Stimulated activated CD4-positive, alpha-beta T cell treated with anti-CD3 and anti-CD28 coated beads, TNF-alpha, amount 100 ng/mL, for 4 hours (primary cell): Measurements from ENCODE around the gene HOXB3.

Experiments used
- DNase-seq, 3 experiments: peaks; one replicate each; pipeline ENCODE4 v3.0.0-alpha.2; 2020; ENCODE audit warnings: low read depth in 3 of 3

HOXB3 gene

DNA sequence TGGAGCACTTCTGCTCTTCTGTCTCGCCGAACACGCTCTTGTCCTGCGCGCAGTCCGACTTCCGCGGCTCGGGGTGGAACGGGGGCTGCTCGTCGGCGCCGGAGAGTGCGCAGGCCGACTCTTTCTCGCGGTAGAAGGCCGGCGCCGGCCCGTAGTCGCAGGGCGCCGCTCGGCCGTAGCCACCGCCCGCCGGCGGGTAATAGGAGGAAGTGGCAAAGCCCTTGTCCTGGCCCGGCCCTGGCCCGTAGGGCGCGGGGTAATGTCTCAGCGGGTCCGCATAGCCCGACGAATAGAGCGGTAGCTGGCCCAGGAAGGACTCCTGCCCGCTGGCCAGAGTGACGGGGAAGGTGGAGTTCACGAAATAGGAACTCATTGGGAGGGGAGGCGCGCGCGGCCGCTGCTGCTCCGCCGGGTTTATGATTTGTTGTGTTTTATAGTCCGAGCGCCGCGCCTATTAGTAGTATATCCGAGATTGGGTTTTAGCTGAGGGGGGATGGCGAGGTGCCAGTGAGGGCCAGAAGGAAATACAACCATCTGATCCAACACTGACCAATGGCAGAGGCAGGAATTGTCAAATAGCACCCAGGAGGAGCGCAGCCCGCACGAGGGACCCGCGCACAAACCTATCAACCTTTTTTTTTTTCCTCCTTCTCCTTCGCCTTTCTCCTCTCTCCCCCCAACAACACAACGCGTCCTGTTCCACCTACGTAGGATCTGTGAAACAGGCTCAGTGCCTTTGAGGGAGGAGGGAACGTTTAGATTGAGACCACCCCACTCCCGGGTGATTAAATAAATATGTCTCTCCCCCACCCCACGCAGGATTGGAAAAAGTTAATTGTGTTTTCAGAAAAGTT, 8.0 kb upstream of the HOXB3 start:
- DNase-seq: no peak

DNA sequence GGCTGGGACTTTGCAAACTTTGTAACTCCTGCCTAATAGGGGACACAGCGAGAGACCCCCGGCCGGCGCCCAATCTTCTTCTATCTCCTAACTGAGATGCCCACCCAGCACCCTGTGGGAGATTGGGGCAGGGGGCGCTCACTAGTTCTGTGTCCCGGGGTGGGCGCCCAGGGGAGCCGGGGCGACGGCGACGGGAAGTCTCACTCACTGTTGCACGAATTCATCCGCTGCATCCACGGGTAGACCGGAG, 7.4 kb upstream of the HOXB3 start:
- DNase-seq: no peak

DNA sequence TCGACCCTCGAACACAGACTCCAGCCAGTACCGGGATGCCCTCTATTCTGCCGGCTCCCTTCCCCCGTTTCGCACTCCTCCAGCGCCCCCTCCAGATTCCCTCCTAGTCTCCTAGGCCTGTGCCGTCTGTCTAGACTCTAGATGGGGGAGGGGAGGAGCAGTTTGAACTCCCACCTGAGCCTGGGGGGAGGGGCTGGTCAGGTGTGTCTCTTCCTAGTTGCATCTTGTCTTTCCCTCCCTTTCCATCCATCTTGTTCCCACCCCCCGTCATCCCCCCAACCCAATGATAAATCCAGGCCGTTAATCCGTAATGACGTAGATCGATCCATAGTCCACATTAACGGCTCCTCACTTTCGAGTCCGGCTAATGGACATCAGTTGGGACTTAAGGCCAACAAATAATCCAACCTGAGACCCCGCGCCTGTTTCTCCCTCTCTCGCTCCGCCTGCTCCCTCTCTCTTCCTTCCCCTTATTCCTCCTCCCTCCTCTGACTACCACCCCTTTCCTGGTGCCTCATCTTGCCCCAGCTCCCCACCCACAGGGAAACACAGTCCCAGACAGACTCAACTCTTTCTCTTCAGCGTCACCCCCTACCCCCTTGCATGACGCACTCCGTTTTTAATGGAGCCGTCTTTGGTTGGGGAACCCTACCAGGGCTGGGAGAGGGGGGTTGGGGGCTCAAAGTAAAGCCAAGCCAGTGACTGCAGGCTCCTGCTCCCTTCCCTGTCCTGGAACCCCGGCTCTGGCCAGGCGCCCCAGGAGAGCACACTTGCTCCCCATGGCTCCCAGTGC, 6.9 kb upstream of the HOXB3 start:
- DNase-seq: no peak

DNA sequence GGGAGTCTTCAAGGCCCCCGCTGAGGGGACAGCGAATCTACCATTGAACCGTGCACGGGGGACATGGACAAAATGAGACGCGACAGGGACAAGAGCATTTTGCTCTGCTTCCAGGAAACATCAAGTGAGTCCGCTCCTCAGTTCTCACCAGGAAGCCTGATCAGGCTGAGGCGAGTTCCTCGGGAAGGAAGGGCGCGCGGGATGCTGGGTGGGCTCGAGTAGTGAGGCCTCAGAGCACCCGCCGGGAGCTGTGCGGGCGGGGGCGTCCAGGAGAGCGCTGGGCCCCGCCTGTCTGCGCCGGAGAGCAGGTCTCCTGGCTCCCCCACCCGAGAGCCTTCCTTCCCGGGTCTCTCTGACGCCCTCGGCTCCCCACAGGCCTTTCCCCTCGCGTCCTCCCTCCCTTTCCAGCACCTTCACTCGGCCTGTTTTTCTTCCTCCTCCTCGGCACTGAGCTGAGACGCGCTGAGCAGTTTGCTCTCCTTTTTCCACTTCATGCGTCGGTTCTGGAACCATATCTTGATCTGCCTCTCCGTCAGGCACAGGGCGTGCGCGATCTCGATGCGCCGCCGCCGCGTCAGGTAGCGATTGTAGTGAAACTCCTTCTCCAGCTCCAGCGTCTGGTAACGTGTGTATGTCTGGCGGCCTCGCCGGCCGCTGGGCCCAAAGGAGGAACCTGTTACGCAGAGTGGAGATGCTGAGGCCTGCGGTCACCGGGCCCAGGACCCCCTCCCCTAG, 6.1 kb upstream of the HOXB3 start:
- no peak for DNase-seq

DNA sequence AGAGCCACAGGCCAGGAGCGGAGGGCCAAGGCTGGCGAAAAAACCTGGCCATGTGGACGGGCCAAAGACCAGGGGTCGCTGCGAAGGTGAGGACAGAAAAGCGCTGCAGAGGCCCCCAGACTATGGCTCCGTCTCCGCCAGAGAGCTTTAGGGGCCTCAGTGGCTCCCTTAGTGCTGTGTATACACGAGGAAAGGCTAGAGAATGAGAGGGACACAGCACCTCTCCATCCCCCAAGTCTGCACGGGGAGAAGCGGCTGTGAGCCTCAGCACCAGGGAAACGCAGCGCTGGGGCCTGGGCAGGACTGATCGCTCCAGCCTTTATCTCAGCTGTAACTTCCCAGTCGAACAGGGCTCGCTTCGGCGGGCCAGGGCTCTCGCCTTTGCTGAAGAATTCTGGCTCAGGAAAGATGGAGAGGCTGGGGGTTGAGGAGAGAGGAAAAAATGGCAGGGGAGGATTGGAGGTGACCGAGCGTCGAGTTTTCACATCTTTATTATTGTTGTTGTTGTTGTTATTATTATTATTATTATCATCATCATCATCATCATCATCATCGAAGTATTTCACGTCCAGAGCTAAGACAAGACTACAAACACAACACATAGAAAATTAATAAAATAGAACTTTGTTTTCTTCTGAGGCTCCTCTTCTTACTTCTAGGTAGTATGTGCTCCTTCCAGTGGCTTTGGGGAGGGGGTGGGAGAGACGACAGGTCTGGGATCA, 5.4 kb upstream of the HOXB3 start:
- DNase-seq: no peak

DNA sequence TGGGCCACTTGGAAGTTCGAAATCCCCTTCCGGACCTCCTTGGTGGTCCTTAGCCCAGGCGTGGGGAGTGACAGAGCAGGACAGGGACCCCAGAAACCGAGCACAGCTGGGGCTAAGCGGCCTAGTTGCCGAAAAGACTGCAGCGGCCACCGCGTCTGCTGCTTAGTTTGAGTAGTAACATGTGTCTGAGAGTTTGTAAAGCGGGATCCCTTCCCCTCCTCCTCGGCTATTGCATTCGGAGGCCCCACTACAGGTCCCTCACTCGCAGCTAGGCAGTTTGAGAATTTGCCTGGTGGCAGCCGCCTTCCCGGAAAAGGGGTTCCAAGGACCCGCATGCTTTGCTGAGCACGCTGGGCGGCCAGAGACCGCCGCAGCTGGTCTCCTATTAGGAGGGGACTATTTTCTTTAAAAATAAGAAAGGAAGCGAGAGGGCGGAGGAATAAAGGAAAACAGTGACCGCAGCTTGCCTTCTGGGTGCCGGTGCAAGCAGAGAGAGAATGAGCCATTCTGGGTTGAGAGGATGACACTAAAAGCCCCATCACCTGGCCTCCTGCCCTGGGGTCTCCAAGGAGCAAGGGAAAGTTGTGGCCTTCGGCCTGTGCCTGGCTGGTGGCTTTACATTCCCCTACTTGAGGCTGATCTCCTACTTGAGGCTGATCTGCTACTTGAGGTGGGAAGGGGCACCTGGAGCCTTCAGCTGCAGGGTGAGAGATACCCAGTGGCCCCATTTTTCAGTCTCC, 4.7 kb upstream of the HOXB3 start:
- DNase-seq: no peak

DNA sequence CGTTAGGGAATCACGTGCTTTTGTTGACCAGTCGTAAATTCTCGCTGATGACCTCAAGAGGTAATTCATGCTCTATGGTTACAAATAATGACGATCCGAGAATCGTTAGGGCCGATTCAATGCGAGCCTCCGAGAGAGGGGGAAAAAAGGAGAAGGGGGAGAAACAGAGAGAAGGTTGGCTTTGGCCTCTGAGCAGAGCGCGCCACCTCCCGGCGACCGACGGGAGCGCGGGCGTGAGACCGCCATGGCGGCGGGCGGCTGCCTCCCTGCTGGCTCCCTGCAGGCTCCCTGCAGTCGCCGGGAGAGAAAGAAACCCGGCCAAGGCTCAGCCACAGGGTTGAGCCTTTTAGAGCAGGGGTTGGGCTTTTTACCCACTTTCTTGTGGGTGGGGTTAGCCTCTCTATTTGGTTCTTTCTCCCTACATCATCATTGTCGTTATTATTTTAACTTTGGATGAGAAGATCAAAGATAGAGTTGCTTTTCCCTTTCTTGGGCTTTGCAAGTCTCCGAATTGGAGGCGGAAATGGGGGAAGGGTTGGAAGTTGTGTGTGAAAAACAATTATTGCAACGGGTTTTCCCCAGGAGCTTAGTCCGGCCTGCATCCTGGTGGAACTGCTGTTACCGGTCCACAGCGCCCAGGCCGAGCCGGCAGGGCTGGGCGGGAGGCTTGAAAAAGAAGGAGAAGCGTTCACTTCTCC, 3.9 kb upstream of the HOXB3 start:
- peak; percentile 67 to 73 (median 71) for DNase-seq

DNA sequence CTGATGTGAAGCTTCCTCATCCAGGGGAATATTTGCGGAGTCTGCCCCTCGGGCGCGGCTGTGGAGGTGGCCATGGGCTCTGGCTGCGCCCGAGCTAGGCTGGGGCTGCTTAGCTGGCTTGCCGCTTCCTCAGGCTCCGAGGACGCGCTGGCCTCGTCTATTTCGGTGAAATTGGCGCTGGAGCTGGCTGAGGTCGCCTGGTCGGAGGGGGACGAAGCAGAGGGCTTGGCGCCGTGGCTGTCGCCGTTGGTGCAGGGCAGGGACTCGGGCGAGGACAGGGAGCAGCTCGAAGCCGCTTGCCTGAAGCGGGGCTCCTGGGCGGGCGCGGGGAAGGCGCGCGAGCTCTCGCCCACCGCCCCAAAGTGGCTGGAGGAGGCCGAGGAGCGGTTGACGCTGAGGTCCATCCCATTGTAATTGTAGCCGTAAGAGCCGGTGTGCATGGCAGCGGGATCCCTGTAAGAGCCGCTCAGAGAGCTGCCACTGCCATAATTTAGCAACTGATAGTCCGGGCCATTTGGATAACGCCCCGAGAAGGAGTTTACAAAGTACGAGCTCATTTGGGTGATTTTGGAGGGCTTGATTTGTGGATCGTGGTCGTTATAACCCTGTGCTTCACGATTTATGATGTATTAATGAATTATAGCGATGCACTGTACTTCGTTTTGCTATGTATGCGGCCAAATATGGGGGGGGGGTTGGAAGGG, 3.2 kb upstream of the HOXB3 start, which contains the start of gene HOXB5:
TSS of gene HOXB5 (minus strand) at position 654 of the 704 bp plus-strand sequence. CDS start at position 557, 97 bp downstream.
- no peak for DNase-seq

DNA sequence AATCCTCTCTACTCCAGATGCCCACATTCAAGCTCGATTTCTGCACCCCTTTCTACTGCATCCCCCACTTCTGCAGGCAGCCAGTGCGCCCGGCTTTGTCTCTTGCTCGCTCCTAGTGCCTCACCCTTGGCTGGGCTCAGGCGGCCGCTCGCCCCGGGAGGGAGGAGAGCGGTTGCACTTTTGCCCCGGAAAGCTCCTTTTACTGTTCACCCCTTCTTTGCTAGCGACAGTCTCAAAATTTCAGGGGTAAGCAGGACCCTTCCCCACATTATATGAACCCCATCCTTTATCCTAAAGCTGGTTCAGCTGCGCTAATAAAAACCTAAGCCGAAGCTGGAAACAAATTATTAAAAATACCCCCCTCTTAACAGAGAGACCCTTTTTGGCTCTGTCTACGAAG, 2.5 kb upstream of the HOXB3 start:
- no peak for DNase-seq

DNA sequence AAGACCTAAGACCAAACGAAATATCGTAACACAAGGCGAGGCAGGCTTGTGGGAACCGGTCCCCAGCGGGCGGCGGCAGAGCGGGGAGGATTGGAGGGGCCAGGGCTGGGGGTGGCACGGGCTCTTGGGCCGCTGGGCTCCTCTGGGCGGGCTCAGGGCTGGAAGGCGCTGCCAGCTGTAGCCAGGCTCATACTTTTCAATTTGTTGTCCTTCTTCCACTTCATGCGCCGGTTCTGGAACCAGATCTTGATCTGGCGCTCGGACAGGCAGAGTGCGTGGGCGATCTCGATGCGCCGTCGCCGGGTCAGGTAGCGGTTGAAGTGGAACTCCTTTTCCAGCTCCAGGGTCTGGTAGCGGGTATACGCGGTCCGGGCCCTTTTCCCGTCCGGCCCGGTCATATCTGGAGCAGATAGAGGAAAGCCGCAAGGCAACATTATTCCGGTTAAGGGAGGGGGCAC, 2.0 kb upstream of the HOXB3 start:
- DNase-seq: no peak

DNA sequence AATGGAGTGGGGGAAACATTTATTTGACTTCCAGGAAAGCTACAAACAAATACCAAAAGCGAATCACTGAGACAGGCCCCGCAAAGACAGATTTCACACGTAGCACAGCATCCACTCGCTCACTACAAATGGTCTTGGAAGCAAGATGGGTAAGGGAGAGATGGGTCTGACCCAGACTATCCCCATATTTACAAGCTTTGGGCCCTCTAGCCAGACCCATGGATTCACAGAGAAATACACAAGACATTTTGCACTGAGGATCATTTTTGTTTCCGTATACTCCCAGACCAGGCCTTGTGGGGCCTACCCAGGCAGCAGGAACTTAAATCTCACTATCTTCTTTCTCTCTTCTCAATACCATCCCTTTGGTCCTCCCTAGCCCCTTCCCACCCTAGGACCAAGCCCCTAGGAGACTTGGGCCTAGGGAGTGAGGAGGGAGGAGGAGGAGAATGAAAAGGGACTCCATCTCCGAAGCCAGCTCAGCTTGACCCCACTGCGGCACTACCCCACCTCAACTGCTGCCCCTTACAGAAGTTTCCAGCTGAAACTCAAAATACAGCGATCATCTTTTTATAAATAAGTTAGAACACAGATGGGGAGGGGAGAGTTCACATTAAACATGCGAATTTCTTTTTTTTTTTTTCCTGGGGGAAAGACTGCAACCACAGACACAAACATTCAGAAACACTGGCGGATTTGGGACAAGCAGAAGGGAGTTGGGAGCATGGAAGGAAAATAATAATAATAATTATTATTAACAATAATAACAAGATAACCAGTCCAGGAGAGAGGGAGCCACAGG, 1.4 kb upstream of the HOXB3 start:
- DNase-seq: no peak

DNA sequence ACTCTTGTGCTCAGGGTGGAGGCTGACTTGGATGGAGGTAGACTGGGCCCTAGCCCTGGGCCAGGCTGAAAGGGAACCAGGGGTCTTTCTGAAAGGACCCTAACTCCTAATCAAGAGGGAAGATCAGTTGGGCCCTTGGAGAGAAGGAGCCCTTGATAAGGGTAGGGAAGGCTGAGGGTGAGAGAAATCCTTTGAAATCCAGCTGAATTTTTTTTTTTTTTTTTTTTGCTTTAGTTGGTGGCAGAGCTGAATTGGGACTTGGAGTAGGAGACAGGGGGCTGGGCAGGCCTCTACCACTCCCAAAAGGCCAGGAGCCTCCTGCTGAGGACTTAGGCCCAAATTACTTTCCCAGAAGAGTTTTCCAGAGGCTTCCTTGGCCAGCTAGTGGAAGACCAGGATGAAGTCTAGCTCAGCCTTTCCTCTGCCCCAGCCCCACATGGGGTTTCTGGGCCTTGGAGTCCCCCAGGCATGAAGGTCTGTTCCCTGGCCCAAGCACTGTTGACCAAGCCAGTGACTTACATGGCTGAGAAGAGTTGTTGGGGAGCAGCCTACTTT, 643 bp upstream of the HOXB3 start:
- DNase-seq: no peak

DNA sequence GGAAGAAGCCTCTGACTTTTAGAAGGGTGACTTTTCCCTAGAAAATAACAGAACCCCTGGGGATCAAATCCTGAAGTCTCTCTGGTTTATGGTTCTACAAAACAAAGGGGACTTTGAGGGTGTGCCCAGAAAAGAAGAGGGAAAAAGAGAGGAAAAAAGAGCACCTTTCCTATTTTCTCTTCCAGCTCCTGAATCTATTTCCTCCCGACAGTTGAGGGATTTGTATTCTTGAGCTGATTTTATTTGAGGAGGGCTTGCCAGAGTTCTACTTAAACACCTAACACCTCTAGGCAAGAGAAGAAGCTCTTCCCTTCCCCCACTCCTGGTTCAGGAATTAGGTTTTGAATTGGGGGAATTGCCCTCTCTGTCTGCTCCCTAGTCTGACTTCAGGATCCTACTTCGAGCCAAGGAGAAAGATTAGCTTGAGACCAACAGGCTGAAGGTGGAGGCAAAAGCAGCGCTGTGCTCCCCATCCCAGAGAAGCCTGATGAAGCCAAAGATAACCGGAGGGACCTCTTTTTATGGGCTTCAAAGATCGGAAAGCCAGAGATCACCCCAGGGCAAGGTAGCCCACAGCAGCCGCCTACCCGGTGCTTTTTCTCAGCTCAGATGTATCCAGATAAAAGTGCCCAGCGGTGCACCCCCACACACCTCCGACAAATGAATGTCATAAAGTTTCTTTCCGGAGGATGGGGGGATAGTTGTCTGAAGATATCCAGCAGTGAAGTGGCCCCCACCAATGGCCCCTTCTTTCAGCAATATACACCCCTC, 796 bp downstream of the HOXB3 start:
- no peak for DNase-seq

DNA sequence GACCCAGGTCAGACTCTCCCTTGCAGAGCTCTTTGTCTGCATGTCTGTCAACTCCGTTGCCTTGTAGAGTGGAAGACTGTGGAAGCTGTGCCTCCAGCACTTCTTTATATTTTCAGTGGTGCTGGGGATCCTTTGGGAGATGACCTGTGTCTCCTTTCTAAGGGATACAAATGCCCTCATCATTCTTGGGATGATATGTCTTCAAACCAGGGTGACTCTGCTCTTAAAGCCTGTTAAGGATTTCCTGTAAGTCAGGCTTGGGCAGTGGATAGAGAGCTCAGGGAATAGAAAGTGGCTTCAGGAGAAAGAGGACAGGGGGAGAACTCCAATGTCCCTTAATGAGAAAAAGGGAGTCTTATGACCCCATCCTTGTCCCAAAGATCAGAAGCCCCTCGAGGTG, 1.5 kb downstream of the HOXB3 start:
- DNase-seq: no peak

DNA sequence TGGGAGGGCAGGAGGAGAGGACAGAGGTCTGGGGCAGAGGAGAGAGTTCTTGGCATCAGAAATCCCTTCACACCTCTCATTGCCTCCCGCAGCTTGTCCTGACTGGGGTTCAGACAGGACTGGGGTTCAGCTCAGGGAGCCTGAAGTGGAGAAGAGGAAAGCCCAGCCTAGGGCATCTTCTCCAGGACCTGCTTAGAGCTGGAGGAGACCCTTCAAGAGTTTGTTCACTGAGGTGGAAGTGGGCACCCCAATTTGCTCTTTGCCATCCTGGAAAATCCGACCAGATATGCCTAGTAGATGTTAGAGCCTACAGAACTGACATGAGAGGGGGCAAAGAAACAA, 2.0 kb downstream of the HOXB3 start:
- no peak for DNase-seq

DNA sequence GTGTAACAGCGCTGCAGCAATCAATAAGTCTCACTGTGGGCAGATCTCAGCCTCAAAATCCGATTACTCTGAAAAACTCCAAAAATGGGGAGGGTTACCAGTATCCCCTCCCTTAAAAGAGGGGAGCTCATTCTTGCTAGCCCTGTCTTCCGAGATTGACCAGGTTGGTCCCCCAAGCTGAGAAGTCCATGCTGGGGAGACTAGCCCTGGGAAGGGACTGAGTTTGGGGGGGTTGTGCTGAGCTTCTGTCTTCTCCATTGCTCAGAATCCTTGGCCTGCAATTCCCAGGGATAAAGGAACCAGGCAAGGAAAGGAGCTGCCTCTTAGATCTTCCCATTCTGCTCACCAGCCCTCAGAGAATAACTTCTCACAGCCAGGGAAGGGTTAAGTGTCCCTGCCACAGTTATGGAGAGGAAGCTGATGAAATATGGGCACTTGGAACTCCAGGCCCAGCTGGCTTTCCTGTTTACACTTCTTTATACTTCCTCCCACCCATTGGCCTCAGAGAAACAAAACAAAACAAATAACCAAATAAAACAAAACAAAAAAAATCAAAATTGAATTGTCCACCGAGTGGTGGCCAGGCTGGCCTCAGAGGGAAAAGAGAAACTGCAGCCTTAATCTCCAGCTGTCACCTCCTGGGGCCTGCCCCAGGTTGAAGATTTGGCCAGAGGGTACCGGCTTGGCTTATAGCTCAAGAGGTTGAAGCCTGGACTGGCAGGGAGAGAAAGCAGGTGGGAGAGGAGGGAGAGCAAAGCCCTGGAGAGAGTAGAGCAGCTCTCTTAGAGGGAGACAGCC, 2.6 kb downstream of the HOXB3 start:
- DNase-seq: no peak
